H1 (cell line): ENCODE results near the gene SPCS1. TPM values are rescaled to one million over a fixed set of nuclear protein-coding genes. Genes with fewer than 3 reads are reported as not detected.

Experiments
- CTCF ChIA-PET: fragments of 300-600 bp; sonication (Branson Sonifier 250); formaldehyde crosslinking; loops from one replicate; lab custom pipeline; 2021; ENCODE audit not compliant: partially characterized antibody; lab: Charles Lee
- POLR2A ChIA-PET: fragments of 300-600 bp; sonication (Branson Sonifier 250); formaldehyde crosslinking; loops from one replicate; lab custom pipeline; 2021; ENCODE audit warnings: inconsistent platforms; ENCODE audit not compliant: partially characterized antibody; lab: Charles Lee
- DNase-seq, 2 experiments: peaks; one replicate each; pipeline versions ENCODE4 v3.0.0 to v3.0.0-alpha.2; 2010 to 2022; ENCODE audit warnings: low spot score in 2 of 2, low read depth in 1 of 2, mixed read lengths in 1 of 2
- FAIRE-seq: peaks from 2 replicates; lab custom pipeline; 2011; peaks lifted over from hg19 to GRCh38; lab: Jason Lieb, UNC
- H2AFZ ChIP-seq: 2 replicates; pipeline ENCODE4 v1.8.1; 2012; ENCODE audit warnings: low read length, inconsistent platforms
- H2AK5ac ChIP-seq: 2 replicates; pipeline ENCODE4 v1.6.1; 2013; ENCODE audit warnings: low read depth, low read length
- H2BK120ac ChIP-seq: replicated peaks from 2 replicates; pipeline ENCODE3; 2013; ENCODE audit warnings: low read depth, low read length, inconsistent platforms
- H2BK12ac ChIP-seq: 2 replicates; pipeline ENCODE4 v1.6.1; 2013; ENCODE audit warnings: low read depth, low read length
- H2BK15ac ChIP-seq: 2 replicates; pipeline ENCODE4 v1.6.1; 2013; ENCODE audit warnings: low read length
- H2BK20ac ChIP-seq: 2 replicates; pipeline ENCODE4 v1.6.1; 2013; ENCODE audit warnings: low read length
- H2BK5ac ChIP-seq: 2 replicates; pipeline ENCODE4 v1.6.1; 2013; ENCODE audit warnings: low read depth, low read length
- H3K14ac ChIP-seq: 2 replicates; pipeline ENCODE4 v1.6.1; 2013; ENCODE audit warnings: inconsistent platforms; ENCODE audit not compliant: insufficient read length
- H3K18ac ChIP-seq: 2 replicates; pipeline ENCODE4 v1.6.1; 2013; ENCODE audit warnings: low read length; ENCODE audit errors: extremely low read depth
- H3K23ac ChIP-seq: 2 replicates; pipeline ENCODE4 v1.6.1; 2013; ENCODE audit warnings: inconsistent platforms; ENCODE audit not compliant: insufficient read length
- H3K23me2 ChIP-seq: 2 replicates; pipeline ENCODE4 v1.6.1; 2013; ENCODE audit warnings: low read depth, low read length
- H3K27ac ChIP-seq: 2 replicates; pipeline ENCODE4 v1.6.1; 2011; ENCODE audit warnings: low read depth, low read length, inconsistent platforms
- H3K27me3 ChIP-seq, 4 experiments: replicated peaks in 1 of 4; 1 replicate in 1 of 4; 2 replicates in 3 of 4; pipeline versions ENCODE4 v1.6.1 to v1.8.1; 2011 to 2013; ENCODE audit warnings: low read length in 3 of 4, mild to moderate bottlenecking in 3 of 4, inconsistent platforms in 2 of 4, mixed read lengths in 2 of 4, moderate library complexity in 1 of 4; ENCODE audit not compliant: control insufficient read depth in 3 of 4, insufficient read depth in 3 of 4; ENCODE audit errors: extremely low read depth in 1 of 4
- H3K36me3 ChIP-seq, 4 experiments: 2 replicates each; pipeline versions ENCODE4 v1.6.1 to v1.8.1; 2011 to 2013; ENCODE audit warnings: mild to moderate bottlenecking in 4 of 4, low read length in 3 of 4, moderate library complexity in 2 of 4, control low read depth in 1 of 4, inconsistent platforms in 1 of 4; ENCODE audit not compliant: insufficient read depth in 4 of 4, control insufficient read depth in 2 of 4
- H3K4ac ChIP-seq: replicated peaks from 2 replicates; pipeline ENCODE3; 2013; ENCODE audit warnings: low read length, low read depth, mixed read lengths, inconsistent platforms; ENCODE audit not compliant: insufficient read length
- H3K4me1 ChIP-seq, 4 experiments: replicated peaks in 1 of 4; 1 replicate in 1 of 4; 2 replicates in 3 of 4; pipeline versions ENCODE4 v1.6.1 to v1.8.1; 2011 to 2013; ENCODE audit warnings: low read length in 3 of 4, inconsistent platforms in 2 of 4, mixed read lengths in 1 of 4; ENCODE audit not compliant: insufficient read depth in 4 of 4, control insufficient read depth in 3 of 4
- H3K4me2 ChIP-seq, 2 experiments: 2 replicates each; pipeline versions ENCODE4 v1.6.1 to v1.8.1; 2011 to 2013; ENCODE audit warnings: low read depth in 2 of 2, low read length in 2 of 2, control low read depth in 1 of 2, inconsistent platforms in 1 of 2, mild to moderate bottlenecking in 1 of 2; ENCODE audit not compliant: insufficient read depth in 1 of 2
- H3K4me3 ChIP-seq, 4 experiments: fragments of 200-600, 300-600 bp in 1 of 4; sonication (generic), shearing (Covaris generic), sonication (Bioruptor Twin) in 1 of 4; 2 replicates each; pipeline versions ENCODE4 v1.5.1 to v1.8.1; 2011 to 2016; ENCODE audit warnings: low read length in 4 of 4, low read depth in 3 of 4, control low read depth in 2 of 4, inconsistent platforms in 2 of 4, mild to moderate bottlenecking in 2 of 4, mixed read lengths in 1 of 4, moderate library complexity in 1 of 4; ENCODE audit not compliant: insufficient read depth in 2 of 4; ENCODE audit errors: extremely low read depth in 1 of 4
- H3K56ac ChIP-seq: replicated peaks from 2 replicates; pipeline ENCODE3; 2013; ENCODE audit warnings: low read depth, mild to moderate bottlenecking, mixed read lengths, low read length, inconsistent platforms; ENCODE audit not compliant: insufficient read length
- H3K79me1 ChIP-seq: 2 replicates; pipeline ENCODE4 v1.6.1; 2013; ENCODE audit warnings: low read depth, low read length, control low read depth
- H3K79me2 ChIP-seq, 2 experiments: 2 replicates each; pipeline versions ENCODE4 v1.6.1 to v1.8.1; 2012 to 2013; ENCODE audit warnings: low read length in 2 of 2, mild to moderate bottlenecking in 2 of 2, inconsistent platforms in 1 of 2; ENCODE audit not compliant: insufficient read depth in 2 of 2, control insufficient read depth in 1 of 2
- H3K9ac ChIP-seq, 4 experiments: replicated peaks in 1 of 4; 1 replicate in 1 of 4; 2 replicates in 3 of 4; pipeline versions ENCODE4 v1.6.1 to v1.8.1; 2011 to 2013; ENCODE audit warnings: low read depth in 3 of 4, low read length in 3 of 4, control low read depth in 2 of 4, mild to moderate bottlenecking in 2 of 4, moderate library complexity in 2 of 4, inconsistent platforms in 1 of 4; ENCODE audit errors: extremely low read depth in 1 of 4
- H3K9me3 ChIP-seq, 2 experiments: 2 replicates each; pipeline versions ENCODE4 v1.6.1 to v1.8.1; 2012 to 2013; ENCODE audit warnings: mild to moderate bottlenecking in 2 of 2, moderate library complexity in 2 of 2, control low read depth in 1 of 2, inconsistent platforms in 1 of 2, low read depth in 1 of 2, low read length in 1 of 2, mixed read lengths in 1 of 2; ENCODE audit not compliant: insufficient read depth in 2 of 2
- H4K20me1 ChIP-seq, 2 experiments: replicated peaks in 1 of 2; 2 replicates each; pipeline versions ENCODE3 to v1.8.1; 2011 to 2013; ENCODE audit warnings: inconsistent platforms in 2 of 2, low read length in 2 of 2, mild to moderate bottlenecking in 1 of 2; ENCODE audit not compliant: insufficient read depth in 2 of 2, control insufficient read depth in 1 of 2
- H4K5ac ChIP-seq: 2 replicates; pipeline ENCODE4 v1.6.1; 2013; ENCODE audit warnings: low read length, low read depth, mixed read lengths, inconsistent platforms; ENCODE audit not compliant: insufficient read length
- H4K8ac ChIP-seq: 2 replicates; pipeline ENCODE4 v1.8.0; 2013; ENCODE audit warnings: mild to moderate bottlenecking, moderate library complexity, low read length, inconsistent platforms; ENCODE audit not compliant: insufficient read depth; ENCODE audit errors: extremely low read depth
- H4K91ac ChIP-seq: replicated peaks from 2 replicates; pipeline ENCODE3; 2013; ENCODE audit warnings: low read length, mixed read lengths, inconsistent platforms; ENCODE audit not compliant: insufficient read length
- ATF3 ChIP-seq: IDR thresholded peaks from 2 replicates; pipeline ENCODE4 v1.6.1; 2011; ENCODE audit warnings: low read depth, mild to moderate bottlenecking, low read length; ENCODE audit not compliant: insufficient read depth
- BACH1 ChIP-seq: IDR thresholded peaks from 2 replicates; pipeline ENCODE4 v1.6.1; 2012; ENCODE audit warnings: low read length, improper control_type of control experiment
- BRCA1 ChIP-seq: IDR thresholded peaks from 2 replicates; pipeline ENCODE4 v1.6.1; 2012; ENCODE audit warnings: low read depth, low read length, improper control_type of control experiment
- CBX5 ChIP-seq: fragments of 300-800, 300-1000 bp; sonication (generic); IDR thresholded peaks from 2 replicates; pipeline ENCODE4 v1.7.1; 2016; ENCODE audit warnings: antibody characterized with exemption, low read length, low read depth
- CBX8 ChIP-seq: fragments of 300-800, 300-1000 bp; sonication (generic); IDR thresholded peaks from 2 replicates; pipeline ENCODE4 v1.7.1; 2016; ENCODE audit warnings: low read depth, low read length, borderline replicate concordance
- CEBPB ChIP-seq: IDR thresholded peaks from 2 replicates; pipeline ENCODE4 v1.6.1; 2012; ENCODE audit warnings: low read depth, low read length
- EZH2 ChIP-seq: fragments of 200-600 bp; sonication (generic); IDR thresholded peaks from 2 replicates; pipeline ENCODE4 v1.7.1; 2012; ENCODE audit warnings: low read depth, mild to moderate bottlenecking, moderate library complexity, low read length, inconsistent platforms; ENCODE audit not compliant: severe bottlenecking
- MAX ChIP-seq: IDR thresholded peaks from 2 replicates; pipeline ENCODE4 v1.6.1; 2012; ENCODE audit warnings: inconsistent platforms
- RXRA ChIP-seq: IDR thresholded peaks from 2 replicates; pipeline ENCODE4 v1.6.1; 2011; ENCODE audit warnings: low read depth, mild to moderate bottlenecking, low read length, moderate library complexity; ENCODE audit not compliant: insufficient read depth
- TBP ChIP-seq: IDR thresholded peaks from 2 replicates; pipeline ENCODE4 v1.6.1; 2011; ENCODE audit warnings: low read depth, low read length, improper control_type of control experiment
- WGBS, 2 experiments: shearing (Covaris generic) in 1 of 2; methylation state at CpG; one replicate each; pipeline versions ENCODE4 v1.1.6 to v1.1.7; 2013 to 2015; ENCODE audit warnings: low lambda C conversion rate in 2 of 2, mixed read lengths in 2 of 2, inconsistent platforms in 1 of 2, low coverage in 1 of 2, missing lambda C conversion rate in 1 of 2; ENCODE audit not compliant: insufficient replicate concordance in 2 of 2, insufficient coverage in 1 of 2, insufficient read length in 1 of 2; ENCODE audit errors: extremely low coverage in 1 of 2, missing lambda C conversion rate in 1 of 2; 5-methylcytosine and 5-hydroxymethylcytosine counted together
- polyA plus RNA-seq, 7 experiments: library from polyadenylated mRNA; depleted of rRNA in 3 of 7; stranded (reverse) in 5 of 7; unstranded in 2 of 7; fragments of >200 nt in 5 of 7; fragments of 200-250 nt in 2 of 7; gene quantifications; 1 replicate in 5 of 7; 2 replicates in 1 of 7; 4 replicates in 1 of 7; pipeline versions ENCODE4 v1.2.1 to v1.2.3, GENCODE V29; 2011 to 2013; ENCODE audit warnings: missing spikeins in 2 of 7, mixed read lengths in 2 of 7
- total RNA-seq: library from RNA; stranded (reverse); fragmentation: NEBNext Ultra II Directional; extraction: Animal tissue kit (Norgen Biotek cat#: 25700); gene quantifications from 2 replicates; pipeline ENCODE4 v1.2.1, GENCODE V29; 2021

SPCS1 gene
- total and polyA plus RNA-seq, 2 of the 8 experiments (the other 6 are each of a cell fraction or from before 2014, with no cell fraction given) = 104 to 191 TPM

- TF ChIP-seq ATF3 = no peak
- TF ChIP-seq MAX = no peak
- no peak for TF ChIP-seq CEBPB
- TF ChIP-seq CBX5 = no peak
- TF ChIP-seq BACH1 = no peak
- no peak for TF ChIP-seq BRCA1
- TF ChIP-seq EZH2 = no peak
- no peak for TF ChIP-seq CBX8
- no peak for TF ChIP-seq RXRA
- TF ChIP-seq TBP = no peak
- Histone ChIP-seq H3K27ac (no peak overlapping the region), H3K27me3 (no peaks in the 10 kb centered on the region), H2BK120ac (no peak overlapping the region), H3K9me3 (no peaks in the 10 kb centered on the region), H2BK15ac (no peak overlapping the region), H3K79me1 (no peaks in the 10 kb centered on the region), H4K20me1 (no peaks in the 10 kb centered on the region), H3K14ac (no peak overlapping the region), H2BK12ac (no peak overlapping the region), H3K36me3 (no peaks in the 10 kb centered on the region; a peak in 1 of 8 replicates), H3K23me2 (no peaks in the 10 kb centered on the region), H2BK5ac (no peak overlapping the region), H4K91ac (no peak overlapping the region), H2BK20ac (no peak overlapping the region), H2AK5ac (no peak overlapping the region), H3K4ac (no peak overlapping the region), H3K9ac (no peak overlapping the region), H4K8ac (no peak overlapping the region), H3K4me3 (no peak overlapping the region), H4K5ac (no peak overlapping the region), H2AFZ (no peak overlapping the region), H3K18ac (no peak overlapping the region), H3K56ac (no peak overlapping the region), H3K4me2 (no peak overlapping the region), H3K4me1 (no peaks in the 10 kb centered on the region), H3K79me2 (no peaks in the 10 kb centered on the region), H3K23ac (no peak overlapping the region)
- DNase-seq = no peak
- ChIA-PET CTCF (no interaction called here), POLR2A (interaction anchor here (0.8 to 8.9 kb wide), 4 partner anchors 11 to 159 kb away, joined by 3 to 106 read pairs (median 4); partner anchors contain the start of genes GNL3 and PBRM1)
- FAIRE-seq = no peak
- 96% methylated on average over 6 of the region's 6 CpGs; no CpG with 5 or more reads in 1 of the 2 experiments for WGBS, 2 experiments
Measured at GRCh38 chr3:52721002-52721729, 15.3 kb downstream of the SPCS1 start.
